OCI-LY7 (cell line): ENCODE data around the gene RUFY3. TPM values are rescaled to one million over a fixed set of nuclear protein-coding genes. Genes with fewer than 3 reads are reported as not detected.

Experiments used
- BruUV-seq: library from RNA; stranded (reverse); fragments of 400-500 nt; replicated peaks from 2 replicates; lab custom pipeline; 2021; lab: Mats Ljungman, UMichigan
- CTCF ChIA-PET: fragments of 300-600 bp; sonication (Branson Sonifier 250); formaldehyde crosslinking; loops from one replicate; lab custom pipeline; 2022; ENCODE audit warnings: antibody characterized with exemption; ENCODE audit not compliant: unreplicated experiment; lab: Charles Lee
- POLR2A ChIA-PET: fragments of 300-600 bp; sonication (Branson Sonifier 250); formaldehyde crosslinking; loops from one replicate; lab custom pipeline; 2022; ENCODE audit warnings: antibody characterized with exemption; lab: Charles Lee
- DNase-seq: peaks from one replicate; pipeline ENCODE4 v3.0.0-alpha.2; 2015; ENCODE audit warnings: low spot score
- H2AFZ ChIP-seq: fragments of 200-600 bp; sonication (generic), shearing (Covaris generic); 2 replicates; pipeline ENCODE4 v1.6.1; 2014; ENCODE audit warnings: mild to moderate bottlenecking, antibody characterized with exemption, low read length, moderate library complexity
- H3K27ac ChIP-seq: fragments of 200-600 bp; sonication (generic); 2 replicates; pipeline ENCODE4 v1.5.1; 2014; ENCODE audit warnings: mixed run types, low read depth, mild to moderate bottlenecking, moderate library complexity, low read length, inconsistent platforms; ENCODE audit not compliant: poor library complexity, severe bottlenecking
- H3K36me3 ChIP-seq: fragments of 200-600 bp; sonication (generic); 2 replicates; pipeline ENCODE4 v1.6.1; 2014; ENCODE audit warnings: mild to moderate bottlenecking, antibody characterized with exemption, low read length, moderate library complexity, mixed read lengths; ENCODE audit not compliant: insufficient read depth
- H3K4me1 ChIP-seq: fragments of 200-600 bp; sonication (generic); 2 replicates; pipeline ENCODE4 v1.5.1; 2014; ENCODE audit warnings: mild to moderate bottlenecking, low read length; ENCODE audit not compliant: insufficient read depth, poor library complexity, severe bottlenecking
- H3K4me2 ChIP-seq: fragments of 200-600 bp; sonication (generic); 2 replicates; pipeline ENCODE4 v1.6.1; 2014; ENCODE audit warnings: mild to moderate bottlenecking, low read length
- H3K4me3 ChIP-seq: fragments of 200-600 bp; sonication (generic); 2 replicates; pipeline ENCODE4 v1.5.1; 2014; ENCODE audit warnings: mild to moderate bottlenecking, low read depth, low read length; ENCODE audit not compliant: poor library complexity, severe bottlenecking
- H3K79me2 ChIP-seq: fragments of 200-600 bp; sonication (generic); 2 replicates; pipeline ENCODE4 v1.6.1; 2016; ENCODE audit warnings: low read depth, mild to moderate bottlenecking, low read length, moderate library complexity, mixed read lengths; ENCODE audit not compliant: insufficient read depth
- H3K9me2 ChIP-seq: fragments of 200-600 bp; sonication (generic); 2 replicates; pipeline ENCODE4 v1.6.1; 2016; ENCODE audit warnings: mild to moderate bottlenecking, low read length, mixed read lengths; ENCODE audit not compliant: insufficient read depth
- H3K9me3 ChIP-seq: fragments of 200-600 bp; sonication (generic); 2 replicates; pipeline ENCODE4 v1.6.1; 2014; ENCODE audit warnings: mild to moderate bottlenecking, mixed run types, low read length, mixed read lengths
- H4K20me1 ChIP-seq: fragments of 200-600 bp; sonication (generic); 2 replicates; pipeline ENCODE4 v1.6.1; 2014; ENCODE audit warnings: mild to moderate bottlenecking, antibody characterized with exemption, low read length, moderate library complexity, mixed read lengths; ENCODE audit not compliant: insufficient read depth
- CTCF ChIP-seq: fragments of 200-600 bp; sonication (generic); conservative IDR thresholded peaks from 2 replicates; pipeline ENCODE4 v1.5.1; 2014; ENCODE audit warnings: mild to moderate bottlenecking, antibody characterized with exemption, low read length, moderate library complexity, mixed read lengths
- EZH2phosphoT487 ChIP-seq: fragments of 200-600 bp; sonication (generic); IDR thresholded peaks from 2 replicates; pipeline ENCODE4 v1.6.1; 2018; ENCODE audit warnings: low read depth, borderline replicate concordance, mild to moderate bottlenecking, mixed run types, antibody characterized with exemption, low read length, moderate library complexity, mixed read lengths
- intact Hi-C: fragments of 100-400 bp; cut with micrococcal nuclease; formaldehyde crosslinking; loops from one replicate; pipeline ENCODE4 v1.10.0; 2022; ENCODE audit not compliant: unreplicated experiment
- total RNA-seq, 2 experiments: library from RNA; depleted of rRNA in 1 of 2; stranded (reverse); fragments of >200 nt in 1 of 2; shearing (Covaris generic) in 1 of 2; gene quantifications; 2 replicates each; pipeline ENCODE4 v1.2.3, GENCODE V29; 2014 to 2022

Gene RUFY3
- total RNA-seq, 2 experiments from 2014 or later: 36.4 to 52.2 TPM

- Histone ChIP-seq H3K4me2 (no peak overlapping the region), H3K9me2 (no peaks in the 10 kb centered on the region), H3K4me1 (peaks cover 30% of the 10 kb centered on the region), H3K27ac (no peak overlapping the region), H3K79me2 (peaks cover 10% of the 10 kb centered on the region; the same call in 1 of the 2 replicates), H3K4me3 (no peak overlapping the region), H3K36me3 (peaks cover 5% of the 10 kb centered on the region; the same call in 1 of the 2 replicates), H4K20me1 (no peaks in the 10 kb centered on the region), H3K9me3 (peaks cover 9% of the 10 kb centered on the region; the same call in 1 of the 2 replicates), H2AFZ (no peak overlapping the region)
- no TSS peak for BruUV-seq
- TF ChIP-seq CTCF (no peak), EZH2phosphoT487 (no peak)
- no peak for DNase-seq
- POLR2A ChIA-PET: no interaction called here
- CTCF ChIA-PET: no interaction called here
- intact Hi-C loops: no loop called here
Observed at GRCh38 chr4:70747874-70748273, 26.1 kb downstream of the RUFY3 start.

- H3K4me2 ChIP-seq: no peak overlapping the region
- H3K27ac ChIP-seq: no peak overlapping the region
- H3K4me3 ChIP-seq: no peak overlapping the region
- H3K9me3 ChIP-seq: peaks cover 14% of the 10 kb centered on the region; the same call in 1 of the 2 replicates
- intact Hi-C loops: no loop called here
- POLR2A ChIA-PET: interaction anchor here (0.6 to 4.0 kb wide), 8 partner anchors 9 to 517 kb away, joined by 3 to 38 read pairs (median 4); no protein-coding TSS in a partner anchor
- H4K20me1 ChIP-seq: no peaks in the 10 kb centered on the region
- no peak for TF ChIP-seq EZH2phosphoT487
- no peak for TF ChIP-seq CTCF
- CTCF ChIA-PET: interaction anchor here (1.7 to 2.4 kb wide), 2 partner anchors 14 to 15 kb away, joined by 5 to 8 read pairs; no protein-coding TSS in a partner anchor
- H2AFZ ChIP-seq: no peak overlapping the region
- H3K4me1 ChIP-seq: peaks cover 45% of the 10 kb centered on the region
- no peaks in the 10 kb centered on the region for H3K9me2 ChIP-seq
- no TSS peak for BruUV-seq
- DNase-seq: no peak
- peaks cover 15% of the 10 kb centered on the region; the same call in 1 of the 2 replicates for H3K79me2 ChIP-seq
- H3K36me3 ChIP-seq: peaks cover 5% of the 10 kb centered on the region; the same call in 1 of the 2 replicates
Observed at GRCh38 chr4:70749313-70749712, 27.5 kb downstream of the RUFY3 start.

- no peak for DNase-seq
- peaks cover 13% of the 10 kb centered on the region; the same call in 1 of the 2 replicates for H3K36me3 ChIP-seq
- no peak for TF ChIP-seq EZH2phosphoT487
- no peak for TF ChIP-seq CTCF
- H3K9me2 ChIP-seq: no peaks in the 10 kb centered on the region
- H3K4me2 ChIP-seq: peak overlapping the region; percentile 50
- intact Hi-C loops: loop anchor here (5.0 kb wide), 3 partner anchors 85 to 245 kb away; partner anchors contain the start of genes GRSF1 and MOB1B
- H3K9me3 ChIP-seq: peaks cover 26% of the 10 kb centered on the region
- ChIA-PET CTCF (no interaction called here), POLR2A (interaction anchor here (1.3 to 4.0 kb wide), 3 partner anchors 10 to 47 kb away, joined by 4 to 31 read pairs (median 5); no protein-coding TSS in a partner anchor)
- no peak overlapping the region for H3K27ac ChIP-seq
- H3K4me1 ChIP-seq: peaks cover 70% of the 10 kb centered on the region
- no peak overlapping the region; the same call in 1 of the 2 replicates for H2AFZ ChIP-seq
- H3K4me3 ChIP-seq: no peak overlapping the region
- BruUV-seq: no TSS peak
- H3K79me2 ChIP-seq: peaks cover 15% of the 10 kb centered on the region; the same call in 1 of the 2 replicates
- H4K20me1 ChIP-seq: no peaks in the 10 kb centered on the region
Observed at GRCh38 chr4:70752236-70752635, 30.5 kb downstream of the RUFY3 start.
